MM.1S (cell line): ENCODE measurements around the gene PLEKHA1.

Source experiments
- CTCF ChIP-seq: fragments of 300-600 bp; sonication (generic); IDR thresholded peaks from 2 replicates; pipeline ENCODE4 v1.5.1; 2016; ENCODE audit warnings: antibody characterized with exemption, low read length, mixed read lengths
- EZH2 ChIP-seq: fragments of 300-600 bp; sonication (generic); optimal IDR thresholded peaks from 2 replicates; pipeline ENCODE3; 2017; ENCODE audit warnings: low read depth, mild to moderate bottlenecking, antibody characterized with exemption, low read length, mixed read lengths

DNA sequence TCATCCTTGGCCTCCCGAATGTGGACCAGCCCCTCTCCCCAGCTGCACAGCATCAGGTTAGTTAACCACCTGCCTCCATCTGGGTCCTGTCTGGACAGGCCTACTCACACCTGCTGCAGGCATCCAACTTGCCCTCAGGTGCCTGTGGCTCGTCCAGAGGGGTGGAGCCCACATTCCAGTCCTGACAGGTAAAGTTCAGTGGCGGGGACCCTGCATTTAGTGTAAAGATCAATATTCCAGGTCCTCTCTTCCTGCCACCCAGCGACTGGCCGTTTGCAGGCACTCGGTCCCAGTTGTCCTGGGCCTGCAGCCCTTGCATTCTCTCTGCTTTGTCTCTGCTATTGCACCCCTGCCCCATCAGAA is 101.8 kb downstream of the PLEKHA1 start:
- TF ChIP-seq CTCF (no peak), EZH2 (no peak)
